Hematopoietic multipotent progenitor cell treated with erythropoietin and hydrocortisone succinate and interleukin-3 and kit ligand, for 6 days (in vitro differentiated cells): ENCODE measurements around the gene STX10.
"Not testable (repeated sequence)": the region's sequence is repeated elsewhere in the genome, so short reads cannot be mapped to it uniquely, and the experiment has no call there.

ENCODE experiments used
- DNase-seq: peaks from one replicate; pipeline ENCODE4 v3.0.0-alpha.2; 2015

STX10 gene, protein sequence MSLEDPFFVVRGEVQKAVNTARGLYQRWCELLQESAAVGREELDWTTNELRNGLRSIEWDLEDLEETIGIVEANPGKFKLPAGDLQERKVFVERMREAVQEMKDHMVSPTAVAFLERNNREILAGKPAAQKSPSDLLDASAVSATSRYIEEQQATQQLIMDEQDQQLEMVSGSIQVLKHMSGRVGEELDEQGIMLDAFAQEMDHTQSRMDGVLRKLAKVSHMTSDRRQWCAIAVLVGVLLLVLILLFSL

DNA sequence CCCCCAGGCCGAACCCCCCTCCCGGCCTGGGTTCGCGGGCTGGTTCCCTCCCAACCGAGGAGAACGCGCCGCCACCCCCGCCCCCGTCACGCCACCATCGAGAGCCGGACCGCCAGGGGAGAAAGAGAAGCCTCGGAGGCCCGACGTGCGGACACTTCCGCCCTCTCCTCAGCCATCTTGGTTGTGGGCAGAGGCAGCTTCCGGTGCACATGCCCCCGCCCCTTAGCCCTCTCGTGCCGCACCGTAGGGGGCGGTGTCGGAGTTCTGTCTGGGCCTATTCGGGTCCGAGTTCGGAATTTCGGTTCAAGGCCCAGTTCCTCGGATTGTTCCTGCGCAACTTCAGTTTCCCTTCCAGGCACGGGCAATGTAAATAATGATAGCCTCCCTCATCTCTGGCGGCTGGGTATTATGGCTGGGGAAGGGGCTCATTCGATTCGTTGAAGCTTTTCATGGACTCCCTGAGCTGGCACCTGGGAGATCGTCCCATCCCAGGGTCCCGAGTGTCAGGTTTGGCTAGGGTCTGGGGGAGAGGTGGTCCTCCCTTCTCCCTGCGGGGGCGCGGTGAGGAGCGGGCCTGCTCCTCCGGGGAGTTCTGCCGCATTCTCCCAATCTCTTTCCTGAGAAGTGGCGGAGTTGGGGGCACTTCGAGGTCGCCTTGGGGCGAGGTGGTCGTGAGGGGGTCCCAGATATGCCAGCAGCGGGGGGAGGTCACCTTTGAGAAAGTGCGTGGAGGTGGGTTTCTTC, at the start of gene STX10, which contains the start of gene IER2:
Gene STX10, minus strand, starts transcription at position 189 of the 744 bp plus-strand sequence. CDS start 202 bp downstream, outside the sequence.
Gene IER2, plus strand, starts transcription at position 225 of the 744 bp plus-strand sequence. CDS start 2,776 bp downstream, outside the sequence.
- peak; percentile 97 for DNase-seq

- no peak for DNase-seq
These were observed 48.5 kb upstream of the STX10 start for GRCh38 chr19:13198634-13199033.

- DNase-seq: no peak
These were observed 45.5 kb upstream of the STX10 start for GRCh38 chr19:13195678-13196077.

- DNase-seq: no peak
These were observed 40.8 kb upstream of the STX10 start for GRCh38 chr19:13190781-13191540.

DNA sequence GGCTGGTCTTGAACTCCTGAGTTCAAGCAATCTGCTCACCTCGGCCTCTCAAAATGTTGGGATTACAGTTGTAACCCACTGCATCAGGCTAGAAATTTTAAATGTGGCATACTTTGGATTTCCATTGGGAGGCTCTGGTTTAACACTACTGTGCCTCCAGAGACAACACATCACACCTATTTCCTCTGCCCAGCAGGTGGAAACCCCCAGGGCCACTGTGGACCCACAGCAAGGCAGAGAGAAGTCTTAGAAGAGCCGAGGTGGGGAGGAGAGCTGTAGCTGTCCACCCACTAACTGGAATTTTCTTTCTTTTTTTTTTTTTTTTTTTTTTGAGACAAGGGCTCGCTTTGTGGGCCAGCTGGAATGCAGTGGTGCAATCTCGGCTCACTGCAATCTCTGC, 39.4 kb upstream of the STX10 start:
- no peak for DNase-seq

- DNase-seq: no peak
These were observed 37.2 kb upstream of the STX10 start for GRCh38 chr19:13187419-13187818.

DNA sequence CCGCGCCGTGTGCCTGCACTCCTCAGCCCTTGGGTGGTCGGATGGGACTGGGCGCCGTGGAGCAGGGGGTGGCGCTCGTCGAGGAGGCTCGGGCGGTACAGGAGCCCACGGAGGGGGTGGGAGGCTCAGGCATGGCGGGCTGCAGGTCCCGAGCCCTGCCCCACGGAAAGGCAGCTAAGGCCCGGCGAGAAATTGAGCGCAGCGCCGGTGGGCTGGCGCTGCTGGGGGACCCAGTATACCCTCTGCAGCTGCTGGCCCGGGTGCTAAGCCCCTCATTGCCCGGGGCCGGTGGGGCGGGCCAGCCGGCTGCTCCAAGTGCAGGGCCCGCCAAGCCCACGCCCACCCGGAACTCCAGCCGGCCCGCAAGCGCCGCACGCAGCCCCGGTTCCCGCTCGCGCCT, 36.5 kb upstream of the STX10 start:
- DNase-seq: not testable (repeated sequence)

- not testable (repeated sequence) for DNase-seq
These were observed 35.8 kb upstream of the STX10 start for GRCh38 chr19:13185763-13186657.

- not testable (repeated sequence) for DNase-seq
These were observed 34.8 kb upstream of the STX10 start for GRCh38 chr19:13184926-13185325.

GRCh38 chr19:13181747-13182388, 31.7 kb upstream of the STX10 start:
- DNase-seq: peak; percentile 55

GRCh38 chr19:13178291-13178690, 28.1 kb upstream of the STX10 start:
- not testable (repeated sequence) for DNase-seq

DNA sequence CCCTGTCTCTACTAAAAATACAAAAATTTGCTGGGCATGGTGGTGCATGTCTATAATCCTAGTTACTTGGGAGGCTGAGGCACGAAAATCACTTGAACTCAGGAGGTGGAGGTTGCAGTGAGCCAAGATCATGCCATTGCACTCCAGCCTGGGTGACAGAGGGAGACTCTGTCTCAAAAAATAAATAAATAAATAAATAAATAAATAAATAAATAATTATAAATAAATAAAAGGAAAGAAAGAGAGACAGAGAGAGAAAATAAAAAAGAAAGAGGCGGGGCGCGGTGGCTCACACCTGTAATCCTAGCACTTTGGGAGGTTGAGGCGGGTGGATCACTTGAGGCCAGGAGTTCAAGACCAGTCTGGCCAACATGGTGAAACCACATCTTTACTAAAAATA, 27.4 kb upstream of the STX10 start:
- not testable (repeated sequence) for DNase-seq

DNA sequence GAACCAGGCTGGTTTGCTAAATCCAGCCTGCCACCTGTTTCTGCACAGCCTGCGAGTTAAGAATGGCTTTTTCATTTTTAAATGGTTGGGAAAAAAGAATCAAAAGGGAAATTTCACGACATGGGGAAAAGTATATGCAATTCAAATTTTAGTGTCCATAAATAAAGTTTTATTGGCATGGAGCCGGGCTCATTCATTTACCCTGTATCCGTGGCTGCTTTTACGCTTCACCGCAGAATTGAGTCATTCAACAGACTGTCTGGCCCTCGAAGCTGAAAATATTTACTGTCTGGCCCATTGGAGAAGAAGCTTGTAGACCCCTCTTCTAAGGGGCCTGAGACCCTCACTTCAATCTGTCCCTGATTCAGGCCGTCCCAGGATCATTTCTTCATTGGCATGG, 26.2 kb upstream of the STX10 start:
- no peak for DNase-seq

DNA sequence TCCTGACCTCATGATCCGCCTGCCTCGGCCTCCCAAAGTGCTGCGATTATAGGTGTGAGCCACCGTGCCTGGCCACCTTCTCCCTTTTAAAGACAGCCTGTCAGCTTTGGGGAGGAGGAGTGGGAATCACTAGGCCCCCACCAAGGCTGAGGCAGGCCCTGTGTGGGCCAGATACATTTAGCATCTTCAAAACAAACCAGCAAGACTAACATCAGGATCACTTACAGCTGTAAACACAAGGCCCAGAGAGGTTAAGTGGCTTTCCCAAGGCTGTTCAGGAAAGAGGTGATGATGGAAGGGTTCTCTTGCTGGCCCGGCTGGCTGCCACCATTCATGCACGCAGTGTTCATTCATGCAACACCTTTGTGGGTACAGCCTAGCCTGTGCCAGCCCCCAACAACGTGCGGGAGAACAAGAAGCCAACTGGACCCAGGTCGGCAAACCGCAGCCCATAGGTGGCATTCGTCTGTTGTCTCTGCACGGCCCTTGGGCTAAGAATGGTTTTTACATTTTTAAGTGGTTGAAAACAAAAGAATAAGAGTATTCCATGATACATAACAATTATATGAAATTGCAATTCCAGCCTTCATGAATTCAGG, 23.1 kb upstream of the STX10 start:
- no peak for DNase-seq

DNA sequence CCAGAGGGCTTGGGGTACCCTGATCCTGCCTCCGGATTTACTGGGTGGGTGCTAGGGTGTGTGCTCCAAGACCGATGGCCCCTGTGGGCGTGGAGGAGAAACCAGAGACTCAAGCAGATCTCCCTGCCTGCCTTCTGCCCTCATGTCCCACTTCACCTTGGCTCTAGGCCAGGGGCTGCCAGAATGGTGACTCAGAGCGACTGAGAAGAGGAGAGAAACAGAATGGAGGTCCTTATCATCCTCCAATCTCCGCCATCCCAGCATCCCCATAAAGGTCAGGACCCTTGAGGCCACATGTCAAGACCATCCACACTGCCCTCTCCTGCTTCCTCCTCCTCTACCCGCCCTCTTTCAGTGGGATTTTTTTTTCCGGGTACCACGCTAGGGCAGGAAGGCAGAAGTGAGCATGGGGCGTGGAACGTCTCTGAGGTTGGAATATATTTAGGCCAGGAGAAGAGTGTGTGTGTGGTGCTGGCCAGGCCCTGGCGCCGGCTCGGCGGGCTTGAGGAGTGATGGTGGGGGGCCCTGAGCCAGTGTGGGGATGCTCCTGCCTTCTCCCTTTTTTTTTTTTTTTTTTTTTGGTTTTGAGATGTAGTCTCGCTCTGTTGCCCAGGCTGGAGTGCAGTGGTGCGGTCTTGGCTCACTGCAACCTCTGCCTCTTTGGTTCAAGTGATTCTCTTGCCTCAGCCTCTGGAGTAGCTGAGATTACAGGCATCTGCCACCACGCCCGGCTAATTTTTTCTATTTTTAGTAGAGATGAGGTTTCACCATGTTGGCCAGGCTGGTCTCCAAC, 22.4 kb upstream of the STX10 start:
- peak; percentile 83 for DNase-seq

DNA sequence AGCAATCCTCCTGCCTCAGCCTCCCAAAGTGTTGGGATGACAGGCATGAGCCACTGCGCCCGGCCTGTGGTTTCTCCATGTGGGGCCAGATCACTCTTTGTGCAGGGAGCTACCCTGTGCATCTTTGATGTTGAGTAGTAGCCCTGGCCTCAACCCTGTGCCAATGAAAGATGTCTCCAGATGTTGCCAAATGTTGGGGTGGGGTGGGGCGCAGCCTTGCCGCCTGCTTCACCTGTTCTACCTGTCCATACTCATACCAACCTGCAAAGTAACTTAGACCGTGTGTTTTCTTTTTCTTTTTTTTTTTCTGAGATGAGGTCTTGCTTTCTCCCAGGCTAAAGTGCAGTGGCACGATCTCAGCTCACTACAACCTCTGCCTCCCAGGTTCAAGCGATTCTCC, 21.0 kb upstream of the STX10 start:
- DNase-seq: no peak

DNA sequence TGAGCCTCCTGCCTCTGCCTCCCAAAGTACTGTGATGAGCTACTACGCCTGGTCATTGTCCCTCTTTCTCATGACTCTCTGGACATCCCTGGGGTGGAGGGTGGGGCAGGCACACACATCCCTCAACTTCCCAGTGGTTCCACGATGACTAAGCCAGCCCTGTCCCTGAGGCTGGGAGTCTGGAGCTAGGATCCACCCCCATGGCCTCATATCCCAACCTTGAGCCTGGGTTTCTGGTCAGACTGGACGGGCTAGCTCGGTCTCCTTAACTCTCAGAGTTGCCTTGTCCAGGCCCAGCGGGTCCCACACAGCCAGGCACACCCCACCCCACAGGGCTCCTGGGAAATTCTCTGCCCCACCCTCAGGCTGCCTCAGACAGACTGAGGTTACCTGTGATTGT, 19.6 kb upstream of the STX10 start:
- DNase-seq: no peak

- DNase-seq: not testable (repeated sequence)
These were observed 16.0 kb upstream of the STX10 start for GRCh38 chr19:13166151-13166550.

- DNase-seq: no peak
These were observed 15.2 kb upstream of the STX10 start for GRCh38 chr19:13165162-13165997.
